ACC112 (cell line): ENCODE measurements around the gene FKBP1B.
"Not testable (repeated sequence)": the region's sequence is repeated elsewhere in the genome, so short reads cannot be mapped to it uniquely, and the experiment has no call there.

Experiments used
- H2AFZ ChIP-seq: fragments of 200-600 bp; sonication (generic); one replicate; pipeline ENCODE4 v1.6.0; 2017; ENCODE audit warnings: antibody characterized with exemption, low read length; ENCODE audit not compliant: unreplicated experiment
- H3K27ac ChIP-seq: fragments of 200-600 bp; sonication (generic); 2 replicates; pipeline ENCODE4 v1.5.1; 2014; ENCODE audit warnings: low read depth, mild to moderate bottlenecking, antibody characterized with exemption, low read length, moderate library complexity
- H3K27me3 ChIP-seq: fragments of 200-600 bp; sonication (generic); 2 replicates; pipeline ENCODE4 v1.6.1; 2014; ENCODE audit warnings: mild to moderate bottlenecking, antibody characterized with exemption, low read length, moderate library complexity, mixed read lengths; ENCODE audit not compliant: insufficient read depth
- H3K36me3 ChIP-seq: fragments of 200-600 bp; sonication (generic); 2 replicates; pipeline ENCODE4 v1.6.1; 2016; ENCODE audit warnings: mild to moderate bottlenecking, antibody characterized with exemption, low read length, moderate library complexity, mixed read lengths; ENCODE audit not compliant: insufficient read depth
- H3K4me1 ChIP-seq: fragments of 200-600 bp; sonication (generic); one replicate; pipeline ENCODE4 v1.6.1; 2016; ENCODE audit warnings: low read length, mixed read lengths; ENCODE audit not compliant: insufficient read depth, unreplicated experiment, control insufficient read depth
- H3K4me3 ChIP-seq: fragments of 200-600 bp; sonication (generic); 2 replicates; pipeline ENCODE4 v1.5.1; 2014; ENCODE audit warnings: mild to moderate bottlenecking, low read depth, low read length
- H3K79me2 ChIP-seq: fragments of 200-600 bp; sonication (generic); one replicate; pipeline ENCODE4 v1.6.0; 2016; ENCODE audit warnings: low read length; ENCODE audit not compliant: control insufficient read depth, unreplicated experiment, insufficient read depth

Gene FKBP1B

DNA sequence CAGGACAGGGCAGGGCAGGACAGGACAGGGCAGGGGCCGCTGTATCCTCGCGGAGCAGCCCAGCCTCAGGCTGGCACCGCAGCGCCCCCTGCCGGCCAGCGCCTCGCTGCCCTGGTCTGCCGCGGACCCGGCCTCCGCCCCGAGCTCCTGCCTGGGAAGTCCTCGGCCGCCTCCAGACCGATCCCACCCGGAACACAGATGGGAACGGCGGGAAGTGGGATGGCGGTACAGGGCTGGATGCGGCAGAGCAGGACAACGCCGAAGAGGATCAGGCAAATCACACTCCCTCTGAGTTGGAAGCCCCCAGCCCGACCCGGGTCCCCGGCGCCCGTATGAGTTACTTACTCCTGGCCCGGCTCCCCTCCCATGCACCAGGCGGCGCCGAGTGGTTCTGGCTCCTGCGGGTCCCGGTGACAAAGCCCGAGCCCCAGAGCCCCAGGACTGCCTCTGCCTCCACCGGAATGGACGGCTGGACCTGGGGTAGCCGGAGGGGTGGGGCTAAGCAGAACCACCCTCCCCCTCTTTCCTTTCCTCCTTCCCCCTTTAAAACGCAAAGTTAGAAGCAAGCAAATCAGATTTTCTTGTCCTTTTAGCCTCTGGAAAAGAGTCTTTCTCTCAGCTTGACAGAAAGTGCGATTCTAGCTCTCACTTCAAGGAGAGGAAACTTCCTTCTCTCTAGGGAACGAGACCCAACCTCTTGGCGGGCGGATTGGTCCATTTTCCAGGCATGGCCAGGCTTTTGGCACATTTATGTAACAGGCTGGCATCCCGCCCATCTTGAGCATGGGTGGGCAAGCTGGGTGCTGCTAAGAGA, 35.1 kb downstream of the FKBP1B start, which contains the start of gene TP53I3:
Gene TP53I3 (minus strand): TSS at position 449 of the 814 bp plus-strand sequence. CDS start 508 bp downstream, outside the sequence.
- Histone ChIP-seq H3K4me1 (peaks cover 10% of the 10 kb centered on the region), H3K27ac (peak within 1 kb of the TSS; percentile 67), H3K36me3 (no peaks in the 10 kb centered on the region), H3K79me2 (peaks cover 11% of the 10 kb centered on the region), H2AFZ (peak within 1 kb of the TSS; percentile 88), H3K4me3 (peak within 1 kb of the TSS; percentile 79), H3K27me3 (no peaks in the 10 kb centered on the region)

DNA sequence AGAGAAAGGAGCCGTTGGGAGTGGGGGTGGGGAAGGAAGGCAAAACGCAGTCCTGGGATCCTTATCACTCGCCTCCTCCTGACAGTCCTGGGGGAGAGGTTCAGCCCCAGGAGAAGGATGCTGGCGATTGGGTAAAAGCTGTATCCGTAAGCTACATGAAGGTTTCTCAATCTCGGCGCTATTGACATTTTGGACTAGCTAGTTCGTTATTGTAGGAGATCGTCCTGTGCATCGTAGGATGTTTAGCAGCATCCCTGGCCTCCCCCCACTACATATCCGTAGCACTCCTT, 35.6 kb downstream of the FKBP1B start:
- Histone ChIP-seq H2AFZ (peak overlapping the region; percentile 88), H3K36me3 (no peaks in the 10 kb centered on the region), H3K27ac (peak overlapping the region; percentile 67), H3K27me3 (no peaks in the 10 kb centered on the region), H3K4me1 (peaks cover 10% of the 10 kb centered on the region), H3K79me2 (peaks cover 11% of the 10 kb centered on the region), H3K4me3 (peak overlapping the region; percentile 79)

DNA sequence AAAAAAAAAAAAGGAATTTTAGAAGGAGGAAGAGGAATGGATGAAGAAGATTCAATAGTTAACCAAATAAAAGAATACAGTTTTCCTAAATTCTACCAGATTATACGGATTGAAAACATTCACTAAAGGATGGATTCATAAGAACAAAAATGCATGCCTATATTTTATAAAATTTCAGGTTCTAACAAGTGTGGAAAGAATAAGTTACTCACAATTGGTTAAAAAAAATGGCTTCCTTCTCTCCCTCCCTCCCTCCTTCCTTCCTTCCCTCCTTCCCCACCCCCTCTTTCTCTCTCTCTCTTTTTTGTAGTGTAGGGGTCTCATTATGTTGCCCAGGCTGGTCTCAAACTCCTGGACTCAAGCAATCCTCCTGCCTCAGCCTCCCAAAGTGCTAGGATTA, 36.7 kb downstream of the FKBP1B start:
- peaks cover 11% of the 10 kb centered on the region for H3K79me2 ChIP-seq
- H3K4me1 ChIP-seq = peaks cover 10% of the 10 kb centered on the region
- no peaks in the 10 kb centered on the region for H3K27me3 ChIP-seq
- no peak overlapping the region for H2AFZ ChIP-seq
- no peak overlapping the region for H3K4me3 ChIP-seq
- no peak overlapping the region for H3K27ac ChIP-seq
- no peaks in the 10 kb centered on the region for H3K36me3 ChIP-seq

DNA sequence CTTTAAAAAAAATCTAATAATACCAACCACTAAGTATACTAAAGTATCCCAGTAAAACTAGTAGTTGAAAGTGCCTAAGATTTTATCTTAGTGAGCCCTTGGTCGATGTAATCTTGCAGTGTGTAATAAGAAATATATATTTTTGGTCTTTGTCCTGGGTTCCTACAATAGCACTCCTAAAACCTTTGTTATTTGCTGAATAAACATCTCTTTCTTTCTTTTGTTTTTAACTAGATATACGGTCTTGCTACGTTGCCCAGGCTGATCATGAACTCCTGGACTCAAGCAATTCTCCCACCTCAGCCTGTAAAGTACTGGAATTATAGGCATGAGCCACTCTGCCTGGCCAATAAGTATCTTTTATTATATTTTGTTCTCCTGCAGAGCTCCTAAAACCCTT, 37.5 kb downstream of the FKBP1B start:
- H2AFZ ChIP-seq = no peak overlapping the region
- peaks cover 10% of the 10 kb centered on the region for H3K4me1 ChIP-seq
- H3K36me3 ChIP-seq = no peaks in the 10 kb centered on the region
- no peak overlapping the region for H3K4me3 ChIP-seq
- no peaks in the 10 kb centered on the region for H3K27me3 ChIP-seq
- H3K79me2 ChIP-seq = peaks cover 11% of the 10 kb centered on the region
- no peak overlapping the region for H3K27ac ChIP-seq

- no peaks in the 10 kb centered on the region for H3K79me2 ChIP-seq
- no peaks in the 10 kb centered on the region for H3K4me1 ChIP-seq
- no peak overlapping the region for H3K27ac ChIP-seq
- H3K27me3 ChIP-seq = no peaks in the 10 kb centered on the region
- H3K4me3 ChIP-seq = no peak overlapping the region
- H2AFZ ChIP-seq = no peak overlapping the region
- no peaks in the 10 kb centered on the region for H3K36me3 ChIP-seq
Measured at GRCh38 chr2:24088821-24089359, 39.3 kb downstream of the FKBP1B start.

DNA sequence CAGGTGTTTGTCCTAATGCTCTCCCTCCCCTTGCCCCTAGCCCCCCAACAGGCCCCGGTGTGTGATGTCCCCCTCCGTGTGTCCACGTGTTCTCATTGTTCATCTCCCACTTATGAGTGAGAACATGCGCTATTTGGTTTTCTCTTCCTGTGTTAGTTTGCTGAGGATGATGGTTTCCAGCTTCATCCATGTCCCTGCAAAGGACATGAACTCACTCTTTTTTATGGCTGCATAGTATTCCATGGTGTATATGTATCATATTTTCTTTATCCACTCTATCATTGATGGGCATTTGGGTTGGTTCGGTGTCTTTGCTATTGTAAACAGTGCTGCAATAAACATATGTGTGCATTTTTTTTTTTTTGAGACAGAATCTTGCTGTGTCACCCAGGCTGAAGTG, 43.7 kb downstream of the FKBP1B start:
- not testable (repeated sequence) for H3K36me3 ChIP-seq, H3K4me3 ChIP-seq, H3K27me3 ChIP-seq, H3K79me2 ChIP-seq, H3K4me1 ChIP-seq, H2AFZ ChIP-seq, H3K27ac ChIP-seq

- not testable (repeated sequence) for H3K27ac ChIP-seq, H3K79me2 ChIP-seq, H3K4me1 ChIP-seq, H2AFZ ChIP-seq, H3K4me3 ChIP-seq, H3K36me3 ChIP-seq, H3K27me3 ChIP-seq
Measured at GRCh38 chr2:24095171-24095677, 45.7 kb downstream of the FKBP1B start.

DNA sequence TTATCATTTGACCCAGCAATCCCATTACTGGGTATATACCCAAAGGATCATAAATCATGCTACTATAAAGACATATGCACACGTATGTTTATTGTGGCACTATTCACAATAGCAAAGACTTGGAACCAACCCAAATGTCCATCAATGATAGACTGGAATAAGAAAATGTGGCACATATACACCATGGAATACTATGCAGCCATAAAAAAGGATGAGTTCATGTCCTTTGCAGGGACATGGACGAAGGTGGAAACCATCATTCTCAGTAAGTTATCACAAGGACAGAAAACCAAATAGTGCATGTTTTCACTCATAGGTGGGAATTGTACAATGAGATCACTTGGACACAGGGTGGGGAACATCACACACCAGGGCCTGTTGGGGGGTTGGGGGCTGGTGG, 51.2 kb downstream of the FKBP1B start:
- not testable (repeated sequence) for H3K4me1 ChIP-seq, H3K36me3 ChIP-seq, H3K27ac ChIP-seq

GRCh38 chr2:24101992-24102391, 52.5 kb downstream of the FKBP1B start:
- Histone ChIP-seq H3K79me2 (no peaks in the 10 kb centered on the region), H3K27ac (no peak overlapping the region), H3K4me1 (no peaks in the 10 kb centered on the region), H3K36me3 (no peaks in the 10 kb centered on the region), H2AFZ (no peak overlapping the region), H3K4me3 (no peak overlapping the region), H3K27me3 (no peaks in the 10 kb centered on the region)

More for the DNA sequence above, 51.2 kb downstream of the FKBP1B start:
- H2AFZ ChIP-seq, H3K79me2 ChIP-seq, H3K4me3 ChIP-seq, H3K27me3 ChIP-seq: not testable (repeated sequence)

GRCh38 chr2:24102677-24103076, 53.1 kb downstream of the FKBP1B start:
- Histone ChIP-seq H3K27me3 (no peaks in the 10 kb centered on the region), H3K79me2 (no peaks in the 10 kb centered on the region), H2AFZ (no peak overlapping the region), H3K4me1 (no peaks in the 10 kb centered on the region), H3K4me3 (no peak overlapping the region), H3K27ac (no peak overlapping the region), H3K36me3 (no peaks in the 10 kb centered on the region)

GRCh38 chr2:24104110-24104650, 54.6 kb downstream of the FKBP1B start:
- H3K4me1 ChIP-seq = peaks cover 6% of the 10 kb centered on the region

More at GRCh38 chr2:24104110-24104650, 54.6 kb downstream of the FKBP1B start:
- no peaks in the 10 kb centered on the region for H3K36me3 ChIP-seq
- H3K27ac ChIP-seq = no peak overlapping the region
- H2AFZ ChIP-seq = no peak overlapping the region
- no peaks in the 10 kb centered on the region for H3K27me3 ChIP-seq
- H3K79me2 ChIP-seq = no peaks in the 10 kb centered on the region
- no peak overlapping the region for H3K4me3 ChIP-seq
